ENCODE measurements around the gene KCNK6. TPM values are rescaled to one million over a fixed set of nuclear protein-coding genes. Genes with fewer than 3 reads are reported as not detected.
"Not testable (repeated sequence)": the region's sequence is repeated elsewhere in the genome, so short reads cannot be mapped to it uniquely, and the experiment has no call there.

The KCNK6 gene
- total RNA-seq, 2 donors from 2014 or later: 1.3 to 3.8 TPM

DNA sequence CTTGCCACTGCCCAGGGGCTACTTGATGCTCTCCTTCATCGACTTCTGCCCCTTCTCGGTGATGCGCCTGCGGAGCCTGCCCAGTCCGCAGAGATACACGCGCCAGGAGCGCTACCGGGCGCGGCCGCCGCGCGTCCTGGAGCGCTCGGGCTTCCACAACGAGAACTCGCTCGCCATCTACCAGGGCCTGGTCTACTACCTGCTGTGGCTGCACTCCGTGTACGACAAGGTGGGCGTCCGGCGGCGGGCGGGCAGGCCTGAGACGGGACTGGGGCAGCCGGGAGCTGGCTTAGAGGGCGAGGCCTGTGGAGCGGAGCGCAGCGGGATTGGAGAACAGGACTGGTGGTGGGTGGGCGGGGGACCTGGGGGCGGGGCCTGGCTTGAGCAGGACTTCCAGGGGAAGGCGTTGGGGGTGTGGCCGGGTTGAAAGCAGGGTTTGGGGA, 42.0 kb downstream of the KCNK6 start:
- peaks cover 0 to 21% of the 10 kb centered on the region in 2 donors for H3K4me1 ChIP-seq
- DNase-seq (ENCODE audit: low spot score): peak; percentile 65
- H3K9me3 ChIP-seq: no peaks in the 10 kb centered on the region
- peak overlapping the region; percentile 43 to 64 for H3K4me3 ChIP-seq
- H3K27me3 ChIP-seq: no peaks in the 10 kb centered on the region
- peak overlapping the region in 1 of 2 donors; percentile 32 for H3K27ac ChIP-seq
- TF ChIP-seq, protein P1, sequence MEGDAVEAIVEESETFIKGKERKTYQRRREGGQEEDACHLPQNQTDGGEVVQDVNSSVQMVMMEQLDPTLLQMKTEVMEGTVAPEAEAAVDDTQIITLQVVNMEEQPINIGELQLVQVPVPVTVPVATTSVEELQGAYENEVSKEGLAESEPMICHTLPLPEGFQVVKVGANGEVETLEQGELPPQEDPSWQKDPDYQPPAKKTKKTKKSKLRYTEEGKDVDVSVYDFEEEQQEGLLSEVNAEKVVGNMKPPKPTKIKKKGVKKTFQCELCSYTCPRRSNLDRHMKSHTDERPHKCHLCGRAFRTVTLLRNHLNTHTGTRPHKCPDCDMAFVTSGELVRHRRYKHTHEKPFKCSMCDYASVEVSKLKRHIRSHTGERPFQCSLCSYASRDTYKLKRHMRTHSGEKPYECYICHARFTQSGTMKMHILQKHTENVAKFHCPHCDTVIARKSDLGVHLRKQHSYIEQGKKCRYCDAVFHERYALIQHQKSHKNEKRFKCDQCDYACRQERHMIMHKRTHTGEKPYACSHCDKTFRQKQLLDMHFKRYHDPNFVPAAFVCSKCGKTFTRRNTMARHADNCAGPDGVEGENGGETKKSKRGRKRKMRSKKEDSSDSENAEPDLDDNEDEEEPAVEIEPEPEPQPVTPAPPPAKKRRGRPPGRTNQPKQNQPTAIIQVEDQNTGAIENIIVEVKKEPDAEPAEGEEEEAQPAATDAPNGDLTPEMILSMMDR (IDR thresholded peaks at IDR 0.05): no peak
- no peaks in the 10 kb centered on the region for H3K36me3 ChIP-seq

DNA sequence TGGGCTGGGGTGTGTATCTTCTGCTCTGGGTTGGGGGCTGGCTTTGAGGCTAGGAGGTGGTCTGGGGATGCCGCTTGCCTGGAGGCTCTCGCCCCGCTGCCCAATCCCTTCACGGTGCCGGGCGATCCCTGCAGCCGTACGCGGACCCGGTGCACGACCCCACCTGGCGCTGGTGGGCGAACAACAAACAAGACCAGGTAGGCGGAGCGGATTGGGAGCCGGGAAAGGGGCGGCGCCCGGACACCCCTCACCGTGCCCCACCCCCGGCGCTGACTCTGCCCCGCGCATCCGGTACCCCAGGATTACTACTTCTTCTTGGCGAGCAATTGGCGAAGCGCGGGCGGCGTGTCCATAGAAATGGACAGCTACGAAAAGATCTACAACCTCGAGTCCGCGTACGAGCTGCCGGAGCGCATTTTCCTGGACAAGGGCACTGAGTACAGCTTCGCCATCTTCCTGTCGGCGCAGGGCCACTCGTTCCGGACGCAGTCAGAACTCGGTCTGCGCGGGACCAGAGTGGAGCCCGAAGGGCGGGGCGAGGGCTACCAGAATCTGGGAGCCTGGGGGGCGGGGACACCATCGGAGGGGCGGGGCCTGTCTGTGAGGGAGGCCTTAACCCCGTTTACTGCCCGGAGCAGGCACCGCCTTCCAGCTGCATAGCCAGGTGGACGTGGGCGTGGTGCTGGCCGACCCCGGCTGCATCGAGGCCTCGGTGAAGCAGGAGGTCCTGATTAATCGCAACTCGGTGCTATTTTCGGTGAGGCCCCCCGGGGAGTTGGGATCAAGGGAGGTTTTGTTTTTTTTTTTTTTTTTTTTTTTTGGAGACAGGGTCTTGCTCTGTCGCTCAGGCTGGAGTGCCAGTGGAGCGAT, 42.7 kb downstream of the KCNK6 start:
- TF ChIP-seq, protein P1 (IDR thresholded peaks at IDR 0.05): no peak
- no peaks in the 10 kb centered on the region for H3K9me3 ChIP-seq
- H3K27me3 ChIP-seq: no peaks in the 10 kb centered on the region
- peaks cover 0 to 21% of the 10 kb centered on the region in 2 donors for H3K4me1 ChIP-seq
- DNase-seq (ENCODE audit: low spot score): peak; percentile 70
- H3K27ac ChIP-seq: peak overlapping the region; percentile 9 to 32
- peak overlapping the region; percentile 43 to 64 for H3K4me3 ChIP-seq
- no peaks in the 10 kb centered on the region for H3K36me3 ChIP-seq

DNA sequence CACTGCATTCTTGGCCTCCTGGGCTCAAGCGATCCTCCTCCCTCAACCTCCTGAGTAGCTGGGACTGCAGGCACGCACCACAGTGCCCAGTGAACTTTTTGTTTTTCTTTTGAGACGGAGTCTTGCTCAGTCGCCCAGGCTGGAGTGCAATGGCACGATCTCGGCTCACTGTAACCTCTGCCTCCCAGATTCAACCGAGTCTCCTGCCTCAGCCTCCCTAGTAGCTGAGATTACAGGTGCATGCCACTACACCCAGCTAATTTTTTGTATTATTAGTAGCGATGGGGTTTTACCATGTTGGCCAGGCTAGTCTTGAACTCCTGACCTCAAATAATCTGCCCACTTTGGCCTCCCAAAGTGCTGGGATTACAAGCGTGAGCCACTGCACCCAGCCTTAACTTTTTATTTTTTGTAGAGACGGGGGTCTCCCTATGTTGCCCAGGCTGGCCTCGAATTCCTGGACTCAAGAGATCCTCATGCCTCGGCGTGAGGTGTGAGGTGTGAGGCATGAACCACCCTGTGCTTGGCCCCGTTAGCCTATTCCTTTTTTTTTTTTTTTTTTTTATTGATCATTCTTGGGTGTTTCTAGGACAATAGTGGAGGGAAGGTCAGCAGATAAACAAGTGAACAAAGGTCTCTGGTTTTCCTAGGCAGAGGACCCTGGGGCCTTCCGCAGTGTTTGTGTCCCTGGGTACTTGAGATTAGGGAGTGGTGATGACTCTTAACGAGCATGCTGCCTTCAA, 43.5 kb downstream of the KCNK6 start:
- DNase-seq (ENCODE audit: low spot score); H3K9me3 ChIP-seq; H3K36me3 ChIP-seq; H3K27ac ChIP-seq; H3K27me3 ChIP-seq: not testable (repeated sequence)
- H3K4me1 ChIP-seq: peaks cover 0 to 21% of the 10 kb centered on the region in 2 donors
- peak overlapping the region in 1 of 2 donors; percentile 64 for H3K4me3 ChIP-seq

DNA sequence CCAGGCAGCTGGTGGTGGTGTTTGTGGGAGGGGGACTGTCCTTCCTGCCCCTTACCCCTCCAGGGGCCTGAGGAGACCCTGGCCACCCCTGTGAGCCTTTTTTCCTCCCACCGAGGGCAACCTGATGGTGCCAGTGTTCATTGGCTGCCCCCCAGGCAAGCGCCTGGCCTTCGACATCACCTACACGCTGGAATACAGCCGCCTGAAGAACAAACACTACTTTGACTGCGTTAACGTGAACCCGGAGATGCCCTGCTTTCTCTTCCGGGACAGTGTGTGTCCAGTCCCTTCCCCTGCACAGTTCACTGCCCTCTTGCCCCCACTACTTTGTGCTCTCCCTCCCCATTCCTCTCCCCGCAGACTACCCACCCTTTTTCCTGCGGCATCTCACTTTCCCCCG, 47.4 kb downstream of the KCNK6 start:
- Histone ChIP-seq H3K27ac (no peak overlapping the region), H3K36me3 (no peaks in the 10 kb centered on the region), H3K4me3 (no peak overlapping the region), H3K27me3 (no peaks in the 10 kb centered on the region), H3K4me1 (peaks cover 0 to 10% of the 10 kb centered on the region in 2 donors), H3K9me3 (no peaks in the 10 kb centered on the region)
- no peak for DNase-seq (ENCODE audit: low spot score)
- TF ChIP-seq, protein P1 (IDR thresholded peaks at IDR 0.05): no peak

DNA sequence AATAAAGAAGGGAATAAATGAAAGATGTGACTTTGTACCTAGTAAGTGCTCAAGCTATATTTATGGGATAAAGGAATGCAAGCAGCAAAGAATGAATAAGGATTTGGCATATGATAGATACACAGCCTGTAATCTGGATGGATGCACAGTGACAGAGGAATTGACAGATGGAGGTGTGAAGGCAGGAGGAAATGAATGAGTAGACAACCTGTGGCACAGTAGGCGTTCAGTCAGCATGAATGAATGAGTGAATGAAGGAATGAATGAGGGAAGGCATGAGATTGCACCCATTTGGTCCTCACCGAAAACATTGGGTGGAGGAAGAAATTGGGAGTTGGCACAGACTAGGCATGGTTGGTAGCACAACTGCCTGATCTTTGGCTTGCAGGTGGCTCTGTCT, 49.9 kb downstream of the KCNK6 start:
- Histone ChIP-seq H3K9me3 (no peaks in the 10 kb centered on the region), H3K27ac (no peak overlapping the region), H3K36me3 (no peaks in the 10 kb centered on the region), H3K4me1 (peaks cover 0 to 5% of the 10 kb centered on the region in 2 donors), H3K4me3 (no peak overlapping the region), H3K27me3 (no peaks in the 10 kb centered on the region)
- TF ChIP-seq, protein P1 (IDR thresholded peaks at IDR 0.05): no peak
- no peak for DNase-seq (ENCODE audit: low spot score)

DNA sequence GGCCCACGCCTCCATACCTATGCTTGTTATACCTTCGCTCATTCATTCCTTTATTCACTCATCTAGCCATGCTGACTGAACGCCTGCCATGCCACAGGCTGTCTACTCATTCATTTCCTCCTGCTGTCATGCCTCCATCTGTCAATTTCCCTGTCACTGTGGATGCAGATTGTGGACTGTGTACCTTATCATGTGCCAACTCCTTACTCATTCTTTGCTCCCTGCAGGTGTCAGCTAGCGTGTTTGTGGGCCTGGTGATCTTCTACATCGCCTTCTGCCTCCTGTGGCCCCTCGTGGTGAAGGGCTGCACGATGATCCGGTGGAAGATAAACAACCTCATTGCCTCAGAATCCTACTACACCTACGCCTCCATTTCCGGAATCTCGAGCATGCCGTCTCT, 50.7 kb downstream of the KCNK6 start:
- Histone ChIP-seq H3K4me1 (peaks cover 0 to 7% of the 10 kb centered on the region in 2 donors), H3K36me3 (no peaks in the 10 kb centered on the region), H3K27ac (no peak overlapping the region), H3K27me3 (no peaks in the 10 kb centered on the region), H3K9me3 (no peaks in the 10 kb centered on the region), H3K4me3 (no peak overlapping the region)
- TF ChIP-seq, protein P1 (IDR thresholded peaks at IDR 0.05): no peak
- no peak for DNase-seq (ENCODE audit: low spot score)

Measured in right atrium auricular region (tissue), 2 donors.